Fibroblast of lung (primary cell): ENCODE measurements around the gene ARFRP1. TPM values are rescaled to one million over a fixed set of nuclear protein-coding genes. Genes with fewer than 3 reads are reported as not detected.

Source experiments
- DNase-seq, 2 donors: peaks; one replicate each; pipeline versions ENCODE4 v3.0.0 to v3.0.0-alpha.2; 2010; ENCODE audit warnings: low read depth in 2 of 2
- H2AFZ ChIP-seq: 2 replicates; pipeline ENCODE4 v1.5.1; 2012; ENCODE audit warnings: low read length, control low read depth, inconsistent platforms
- H3K27ac ChIP-seq: 2 replicates; pipeline ENCODE4 v1.5.1; 2011; ENCODE audit warnings: low read length, control low read depth; ENCODE audit not compliant: insufficient read depth
- H3K27me3 ChIP-seq: 2 replicates; pipeline ENCODE4 v1.5.1; 2011; ENCODE audit warnings: mild to moderate bottlenecking, low read length; ENCODE audit not compliant: control insufficient read depth, insufficient read depth
- H3K36me3 ChIP-seq: 2 replicates; pipeline ENCODE4 v1.5.1; 2011; ENCODE audit warnings: low read length; ENCODE audit not compliant: control insufficient read depth, insufficient read depth
- H3K4me1 ChIP-seq: 2 replicates; pipeline ENCODE4 v1.5.1; 2011; ENCODE audit warnings: low read length; ENCODE audit not compliant: control insufficient read depth, insufficient read depth; ENCODE audit errors: extremely low read depth
- H3K4me2 ChIP-seq: 2 replicates; pipeline ENCODE4 v1.5.1; 2011; ENCODE audit warnings: low read length, control low read depth; ENCODE audit not compliant: insufficient read depth; ENCODE audit errors: extremely low read depth
- H3K4me3 ChIP-seq, 4 experiments: fragments of 200-600 bp in 1 of 4; sonication (generic) in 1 of 4; replicated peaks in 1 of 4; 2 replicates each; pipeline ENCODE4 v1.5.1; 2011 to 2016; ENCODE audit warnings: low read length in 4 of 4, low read depth in 3 of 4, mild to moderate bottlenecking in 3 of 4, control low read depth in 2 of 4, inconsistent platforms in 1 of 4, mixed read lengths in 1 of 4; ENCODE audit not compliant: insufficient read depth in 1 of 4; ENCODE audit errors: control extremely low read depth in 1 of 4
- H3K79me2 ChIP-seq: 2 replicates; pipeline ENCODE4 v1.5.1; 2012; ENCODE audit warnings: mild to moderate bottlenecking, low read length, inconsistent platforms; ENCODE audit not compliant: control insufficient read depth, insufficient read depth
- H3K9ac ChIP-seq: 2 replicates; pipeline ENCODE4 v1.5.1; 2011; ENCODE audit warnings: mild to moderate bottlenecking, low read length, control low read depth; ENCODE audit not compliant: insufficient read depth
- H3K9me3 ChIP-seq: 2 replicates; pipeline ENCODE4 v1.5.1; 2012; ENCODE audit warnings: low read depth, low read length; ENCODE audit not compliant: control insufficient read depth, insufficient read depth
- H4K20me1 ChIP-seq: 2 replicates; pipeline ENCODE4 v1.5.1; 2011; ENCODE audit warnings: low read length; ENCODE audit not compliant: control insufficient read depth, insufficient read depth; ENCODE audit errors: extremely low read depth
- EZH2 ChIP-seq: IDR thresholded peaks from 2 replicates; pipeline ENCODE4 v1.5.1; 2012; ENCODE audit warnings: low read length, control low read depth, mild to moderate bottlenecking; ENCODE audit errors: missing control alignments
- polyA plus RNA-seq, 2 donors: library from polyadenylated mRNA; depleted of rRNA in 1 of 2; stranded (reverse) in 1 of 2; unstranded in 1 of 2; fragments of >200 nt; gene quantifications; 2 replicates each; pipeline ENCODE4 v1.2.1, GENCODE V29; 2011 to 2012; ENCODE audit warnings: missing spikeins in 1 of 2
- total RNA-seq: library from RNA; depleted of rRNA; stranded (reverse); fragments of >200 nt; gene quantifications from 2 replicates; pipeline ENCODE4 v1.2.1, GENCODE V29; 2014
- TF ChIP-seq, protein P1 (sequence below), 2 donors: IDR thresholded peaks in 1 of 2; conservative IDR thresholded peaks in 1 of 2; 1 replicate in 1 of 2; 2 replicates in 1 of 2; pipeline ENCODE4 v1.5.1; 2011 to 2012; ENCODE audit warnings: low read length in 2 of 2, control low read depth in 1 of 2, inconsistent platforms in 1 of 2, low read depth in 1 of 2, mild to moderate bottlenecking in 1 of 2

ARFRP1 gene
- total and polyA plus RNA-seq, 2 donors (not counting 1 experiment from before 2014, with no cell fraction given), result 34.6 to 35.0 TPM

DNA sequence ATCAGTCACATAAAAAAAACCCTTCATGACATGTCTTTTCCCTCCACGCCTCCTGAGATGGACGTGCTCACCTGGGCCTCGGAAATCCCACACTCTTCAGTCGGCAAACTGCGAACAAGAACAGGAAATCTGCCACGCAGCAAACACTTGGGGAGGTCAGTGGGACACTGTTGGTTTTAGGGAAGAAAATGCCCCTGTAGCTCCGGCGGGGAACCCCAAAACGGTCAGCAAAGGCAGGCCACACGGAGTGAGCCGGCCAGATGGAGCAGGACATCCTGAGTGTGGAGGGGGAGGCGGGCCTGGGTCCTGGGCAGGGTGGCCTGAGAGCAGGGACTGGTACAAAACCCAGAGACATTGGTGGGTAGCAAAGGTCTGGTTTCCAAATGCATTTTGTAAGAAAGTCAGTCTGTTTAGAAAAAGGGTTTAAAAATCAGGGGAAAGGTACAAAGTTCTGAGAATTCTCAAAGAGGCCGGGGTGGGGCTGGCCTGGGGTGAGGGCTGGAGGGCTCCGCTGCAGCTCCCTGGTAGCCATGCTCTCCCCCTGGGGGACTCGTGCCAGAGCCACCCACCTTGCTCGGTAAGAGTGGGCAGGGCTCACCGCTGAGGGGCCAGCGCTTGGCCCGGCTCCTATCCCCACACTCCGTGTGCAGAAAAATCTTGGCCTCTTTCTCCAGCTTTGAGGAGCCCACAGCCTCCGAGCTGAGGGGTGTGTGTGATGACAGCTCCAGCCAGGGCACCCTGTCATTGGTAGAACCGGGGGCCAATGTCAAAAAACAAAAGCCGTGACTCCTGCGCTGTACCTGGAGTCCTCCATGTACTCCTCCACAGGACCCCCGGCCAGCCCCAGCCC is 37.0 kb upstream of the ARFRP1 start:
- Histone ChIP-seq H3K4me3 (no peak overlapping the region), H3K27me3 (no peaks in the 10 kb centered on the region), H4K20me1 (no peaks in the 10 kb centered on the region), H3K27ac (no peak overlapping the region), H3K9me3 (no peaks in the 10 kb centered on the region), H3K4me1 (peaks cover 6% of the 10 kb centered on the region), H3K4me2 (no peak overlapping the region), H3K79me2 (peaks cover 4% of the 10 kb centered on the region), H3K36me3 (peaks cover 17% of the 10 kb centered on the region), H3K9ac (no peak overlapping the region), H2AFZ (no peak overlapping the region)
- TF ChIP-seq, protein P1, sequence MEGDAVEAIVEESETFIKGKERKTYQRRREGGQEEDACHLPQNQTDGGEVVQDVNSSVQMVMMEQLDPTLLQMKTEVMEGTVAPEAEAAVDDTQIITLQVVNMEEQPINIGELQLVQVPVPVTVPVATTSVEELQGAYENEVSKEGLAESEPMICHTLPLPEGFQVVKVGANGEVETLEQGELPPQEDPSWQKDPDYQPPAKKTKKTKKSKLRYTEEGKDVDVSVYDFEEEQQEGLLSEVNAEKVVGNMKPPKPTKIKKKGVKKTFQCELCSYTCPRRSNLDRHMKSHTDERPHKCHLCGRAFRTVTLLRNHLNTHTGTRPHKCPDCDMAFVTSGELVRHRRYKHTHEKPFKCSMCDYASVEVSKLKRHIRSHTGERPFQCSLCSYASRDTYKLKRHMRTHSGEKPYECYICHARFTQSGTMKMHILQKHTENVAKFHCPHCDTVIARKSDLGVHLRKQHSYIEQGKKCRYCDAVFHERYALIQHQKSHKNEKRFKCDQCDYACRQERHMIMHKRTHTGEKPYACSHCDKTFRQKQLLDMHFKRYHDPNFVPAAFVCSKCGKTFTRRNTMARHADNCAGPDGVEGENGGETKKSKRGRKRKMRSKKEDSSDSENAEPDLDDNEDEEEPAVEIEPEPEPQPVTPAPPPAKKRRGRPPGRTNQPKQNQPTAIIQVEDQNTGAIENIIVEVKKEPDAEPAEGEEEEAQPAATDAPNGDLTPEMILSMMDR (conservative IDR thresholded peaks at IDR 0.05 in 1 of 2, IDR thresholded peaks at IDR 0.05 in 1 of 2; ENCODE audit: low read depth in 1 of 2, low read length in 2 of 2), result no peak
- TF ChIP-seq EZH2, result no peak
- no peak for DNase-seq

DNA sequence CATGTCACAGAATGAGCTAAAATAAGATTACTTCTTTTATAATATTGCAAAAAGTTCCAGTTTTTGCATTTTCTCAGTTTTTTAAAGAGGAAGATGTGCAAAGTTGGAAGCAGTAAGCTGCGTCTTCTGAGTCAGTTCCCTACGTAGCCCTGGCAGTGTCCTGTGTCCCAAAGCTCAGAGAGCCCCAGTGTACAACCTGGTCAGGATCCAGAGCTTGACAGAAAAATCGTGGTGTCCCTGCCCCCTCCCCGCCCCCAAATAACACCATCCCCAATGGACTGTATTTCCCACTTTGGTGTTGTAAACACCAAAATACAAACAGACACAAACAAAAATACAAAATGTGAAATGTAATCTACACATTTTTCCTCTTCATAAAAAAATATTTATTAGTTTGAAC is 36.4 kb upstream of the ARFRP1 start:
- Histone ChIP-seq H3K4me2 (no peak overlapping the region), H3K9ac (no peak overlapping the region), H3K27ac (no peak overlapping the region), H3K27me3 (no peaks in the 10 kb centered on the region), H2AFZ (no peak overlapping the region), H3K4me3 (no peak overlapping the region), H3K79me2 (peaks cover 4% of the 10 kb centered on the region), H3K4me1 (peaks cover 7% of the 10 kb centered on the region), H4K20me1 (no peaks in the 10 kb centered on the region), H3K9me3 (no peaks in the 10 kb centered on the region), H3K36me3 (peaks cover 17% of the 10 kb centered on the region)
- no peak for DNase-seq
- no peak for TF ChIP-seq EZH2

DNA sequence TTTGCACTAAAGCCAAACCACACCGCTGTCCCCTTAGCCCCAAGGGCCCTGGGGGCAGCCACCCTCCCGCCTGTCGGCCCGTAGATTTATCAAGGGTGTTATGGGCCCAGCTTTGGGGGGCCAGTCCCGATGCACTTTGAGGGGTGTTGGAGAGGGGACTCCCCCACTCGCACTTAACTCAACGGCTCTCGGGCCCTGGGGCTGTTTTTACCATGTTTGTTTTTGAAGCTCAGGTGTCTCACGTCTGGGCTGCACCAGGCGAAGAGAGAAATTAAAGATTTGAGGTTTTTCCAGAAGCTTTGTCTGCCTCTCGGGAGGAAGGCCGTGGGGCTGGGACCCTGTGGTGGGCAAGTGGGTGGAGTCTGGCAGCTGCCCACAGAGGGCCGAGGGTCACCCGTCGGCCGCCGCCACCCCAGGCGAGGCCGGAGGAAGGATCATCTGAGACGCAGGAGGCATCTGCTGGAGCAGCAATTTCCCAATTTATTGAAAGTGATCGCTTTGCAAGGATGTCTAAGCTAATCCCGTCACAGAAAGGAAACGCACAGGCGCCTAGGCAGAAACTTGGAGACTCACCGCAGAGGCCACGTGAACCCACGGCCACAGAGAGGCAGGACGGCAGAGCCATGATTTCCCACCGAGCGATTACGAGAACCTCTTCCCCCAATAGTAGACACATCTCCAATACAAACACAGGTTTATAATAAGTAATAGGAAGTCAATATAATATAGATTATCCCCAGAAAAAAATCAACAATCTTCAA is 35.6 kb upstream of the ARFRP1 start:
- H3K27me3 ChIP-seq, result no peaks in the 10 kb centered on the region
- H3K9me3 ChIP-seq, result no peaks in the 10 kb centered on the region
- no peaks in the 10 kb centered on the region for H4K20me1 ChIP-seq
- TF ChIP-seq EZH2, result no peak
- TF ChIP-seq, protein P1 (conservative IDR thresholded peaks at IDR 0.05 in 1 of 2, IDR thresholded peaks at IDR 0.05 in 1 of 2; ENCODE audit: low read depth in 1 of 2, low read length in 2 of 2), result no peak
- H3K9ac ChIP-seq, result no peak overlapping the region
- H2AFZ ChIP-seq, result no peak overlapping the region
- H3K79me2 ChIP-seq, result peaks cover 4% of the 10 kb centered on the region
- H3K27ac ChIP-seq, result no peak overlapping the region
- no peak for DNase-seq
- H3K4me2 ChIP-seq, result no peak overlapping the region
- peaks cover 17% of the 10 kb centered on the region for H3K36me3 ChIP-seq
- H3K4me1 ChIP-seq, result peaks cover 8% of the 10 kb centered on the region
- no peak overlapping the region for H3K4me3 ChIP-seq
